ENCODE results near the gene HOXC10.

HOXC10 gene

DNA sequence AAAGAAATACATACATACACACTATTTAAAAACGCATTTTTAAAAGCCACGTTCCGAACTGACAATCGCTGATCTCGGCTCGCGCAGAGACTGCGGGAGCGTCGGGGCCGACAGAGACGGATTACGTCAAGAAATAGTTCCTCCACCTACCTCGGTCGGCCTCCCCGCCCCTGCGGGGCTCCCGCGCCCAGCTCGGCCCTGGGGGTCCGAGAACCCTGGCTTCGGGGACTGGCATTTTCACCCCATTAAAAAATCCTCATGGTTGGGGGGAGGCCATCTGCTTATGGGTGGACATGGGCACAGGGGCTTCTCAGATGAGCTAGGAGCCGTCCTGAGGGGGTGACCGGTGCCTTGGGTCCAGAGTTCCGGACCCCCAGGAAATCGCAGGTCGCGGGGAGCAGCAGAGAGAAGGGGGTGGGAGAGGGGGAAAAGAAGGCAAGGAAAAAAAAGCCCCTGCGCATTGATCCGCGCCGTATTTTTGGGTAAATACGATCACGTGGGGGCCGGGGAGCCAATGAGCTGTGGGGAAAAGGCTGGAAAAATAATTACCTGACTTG lies 14.7 kb downstream of the HOXC10 start:
- Histone ChIP-seq H3K27ac (ENCODE audit: low read length) (no peak overlapping the region), H3K4me1 (ENCODE audit: insufficient read depth, low read length) (peaks cover 2% of the 10 kb centered on the region; the same call in 1 of the 2 replicates), H3K4me3 (ENCODE audit: low read length) (no peak overlapping the region), H3K36me3 (ENCODE audit: insufficient read depth, low read depth, low read length) (no peaks in the 10 kb centered on the region), H3K9ac (ENCODE audit: low read depth, low read length) (no peak overlapping the region), H3K27me3 (ENCODE audit: insufficient read depth, low read length) (peaks cover 100% of the 10 kb centered on the region), H3K9me3 (ENCODE audit: insufficient read depth, low read depth, low read length) (peaks cover 12% of the 10 kb centered on the region; the same call in 1 of the 2 replicates)

DNA sequence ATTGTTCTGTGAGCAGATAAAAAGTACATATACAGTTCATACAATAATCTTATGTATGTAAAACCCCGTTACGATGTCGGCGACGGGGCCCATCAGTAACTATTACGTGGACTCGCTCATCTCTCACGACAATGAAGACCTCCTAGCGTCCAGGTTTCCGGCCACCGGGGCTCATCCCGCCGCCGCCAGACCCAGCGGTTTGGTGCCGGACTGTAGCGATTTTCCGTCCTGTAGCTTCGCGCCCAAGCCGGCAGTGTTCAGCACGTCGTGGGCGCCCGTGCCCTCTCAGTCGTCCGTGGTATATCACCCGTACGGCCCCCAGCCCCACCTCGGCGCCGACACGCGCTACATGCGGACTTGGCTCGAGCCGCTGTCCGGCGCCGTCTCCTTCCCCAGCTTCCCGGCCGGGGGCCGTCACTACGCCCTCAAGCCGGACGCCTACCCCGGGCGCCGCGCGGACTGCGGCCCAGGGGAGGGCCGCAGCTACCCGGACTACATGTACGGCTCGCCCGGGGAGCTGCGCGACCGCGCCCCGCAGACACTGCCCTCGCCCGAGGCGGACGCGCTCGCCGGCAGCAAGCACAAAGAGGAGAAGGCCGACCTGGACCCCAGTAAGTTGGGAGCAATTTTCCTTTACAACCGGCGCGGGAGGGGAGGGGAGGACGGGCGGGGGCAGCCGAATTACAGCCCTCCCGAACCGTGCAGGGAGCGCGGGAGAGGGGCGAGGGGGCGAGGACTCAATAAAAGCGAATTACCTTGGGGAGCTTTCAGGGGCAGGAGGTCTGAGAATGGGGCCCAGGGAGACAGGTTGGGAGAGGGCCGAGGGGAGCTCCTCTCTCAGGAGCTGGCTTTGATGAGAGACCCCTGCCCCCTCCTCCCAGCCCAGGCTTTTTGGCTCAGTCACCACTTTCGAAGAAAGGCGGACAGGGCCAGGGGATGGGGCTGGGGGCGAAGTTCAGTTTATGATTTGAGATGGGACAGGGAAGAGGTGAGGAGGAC lies 15.5 kb downstream of the HOXC10 start, which contains the start of gene HOXC9:
Gene HOXC9, plus strand, starts transcription at position 46 of the 999 bp plus-strand sequence. Its CDS starts 28 bp downstream, at position 74.
- Histone ChIP-seq H3K27me3 (ENCODE audit: insufficient read depth, low read length) (peaks cover 100% of the 10 kb centered on the region), H3K36me3 (ENCODE audit: insufficient read depth, low read depth, low read length) (no peaks in the 10 kb centered on the region), H3K9ac (ENCODE audit: low read depth, low read length) (no peak within 1 kb of the TSS), H3K4me3 (ENCODE audit: low read length) (no peak within 1 kb of the TSS), H3K27ac (ENCODE audit: low read length) (no peak within 1 kb of the TSS), H3K4me1 (ENCODE audit: insufficient read depth, low read length) (peaks cover 2% of the 10 kb centered on the region; the same call in 1 of the 2 replicates), H3K9me3 (ENCODE audit: insufficient read depth, low read depth, low read length) (peaks cover 12% of the 10 kb centered on the region; the same call in 1 of the 2 replicates)

DNA sequence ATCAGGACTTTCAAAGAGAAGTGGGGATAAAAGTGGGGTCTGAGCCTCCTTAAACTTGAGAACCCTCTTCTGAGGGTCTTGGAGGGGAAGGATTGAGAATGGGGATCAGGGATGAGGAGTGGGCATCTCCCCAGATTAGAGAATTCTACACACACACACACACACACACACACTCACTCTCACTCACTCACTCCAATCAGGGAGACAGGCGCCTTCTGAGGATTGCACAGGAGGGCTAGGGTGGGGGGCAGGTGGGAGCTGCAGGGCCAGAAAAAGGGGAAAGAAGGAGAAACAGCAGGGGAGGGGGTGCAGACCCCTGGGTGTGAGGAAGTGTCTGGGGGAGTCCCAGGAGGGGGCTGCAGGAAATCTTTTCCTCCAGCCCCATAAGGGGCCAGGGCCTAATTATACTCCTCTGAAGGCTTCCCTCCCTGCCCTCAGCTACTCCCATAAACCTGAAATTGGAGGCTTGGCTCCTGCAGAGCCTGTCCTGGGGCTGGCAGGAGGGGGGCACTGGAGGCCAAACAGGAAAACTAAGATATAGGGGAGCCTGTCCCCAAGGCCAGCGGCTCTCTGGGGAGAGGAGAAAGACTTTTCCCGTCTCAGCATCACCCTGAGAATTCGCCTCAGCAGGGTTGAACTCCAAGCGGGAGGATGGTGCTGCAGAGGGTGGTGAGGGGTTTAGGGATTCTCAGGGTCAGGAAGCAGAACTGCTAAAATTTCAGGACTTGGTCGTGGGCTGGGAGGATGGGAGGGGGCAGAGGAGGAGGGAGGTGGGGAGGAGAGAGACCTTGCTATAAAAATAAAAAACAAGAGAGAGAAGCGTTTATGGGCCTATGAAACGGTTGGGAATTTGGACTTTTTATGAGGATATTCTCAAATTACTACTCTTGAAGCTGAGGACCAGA lies 16.6 kb downstream of the HOXC10 start:
- Histone ChIP-seq H3K4me3 (ENCODE audit: low read length) (no peak overlapping the region), H3K27me3 (ENCODE audit: insufficient read depth, low read length) (peaks cover 100% of the 10 kb centered on the region), H3K9ac (ENCODE audit: low read depth, low read length) (no peak overlapping the region), H3K36me3 (ENCODE audit: insufficient read depth, low read depth, low read length) (no peaks in the 10 kb centered on the region), H3K9me3 (ENCODE audit: insufficient read depth, low read depth, low read length) (peaks cover 8% of the 10 kb centered on the region; the same call in 1 of the 2 replicates), H3K4me1 (ENCODE audit: insufficient read depth, low read length) (no peaks in the 10 kb centered on the region), H3K27ac (ENCODE audit: low read length) (no peak overlapping the region)

DNA sequence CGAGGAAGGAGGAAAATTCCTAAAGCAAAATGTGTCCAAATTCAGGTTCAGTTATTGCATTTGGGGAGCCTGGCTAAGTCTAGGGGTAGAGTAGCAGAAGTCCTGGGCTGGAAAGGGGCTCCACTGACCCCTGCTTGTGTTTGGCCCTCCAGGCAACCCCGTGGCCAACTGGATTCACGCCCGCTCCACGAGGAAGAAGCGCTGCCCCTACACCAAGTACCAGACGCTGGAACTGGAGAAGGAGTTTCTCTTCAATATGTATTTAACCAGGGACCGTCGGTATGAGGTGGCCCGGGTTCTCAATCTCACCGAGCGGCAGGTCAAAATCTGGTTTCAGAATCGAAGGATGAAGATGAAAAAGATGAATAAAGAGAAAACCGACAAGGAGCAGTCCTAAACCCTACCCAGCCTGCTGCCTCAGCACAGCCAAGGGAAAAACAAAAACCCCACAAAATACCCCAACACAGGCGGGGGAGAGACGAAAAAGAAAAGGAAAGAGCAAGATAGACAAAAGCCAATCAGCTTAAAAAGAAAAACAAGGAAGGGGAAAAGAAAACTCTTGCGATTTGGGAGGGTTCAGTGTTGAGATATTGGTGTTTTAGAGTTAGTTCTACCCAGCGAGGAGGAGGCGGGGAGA lies 17.4 kb downstream of the HOXC10 start:
- Histone ChIP-seq H3K27me3 (ENCODE audit: insufficient read depth, low read length) (peaks cover 100% of the 10 kb centered on the region), H3K4me1 (ENCODE audit: insufficient read depth, low read length) (no peaks in the 10 kb centered on the region), H3K9ac (ENCODE audit: low read depth, low read length) (no peak overlapping the region), H3K36me3 (ENCODE audit: insufficient read depth, low read depth, low read length) (no peaks in the 10 kb centered on the region), H3K4me3 (ENCODE audit: low read length) (no peak overlapping the region), H3K27ac (ENCODE audit: low read length) (no peak overlapping the region), H3K9me3 (ENCODE audit: insufficient read depth, low read depth, low read length) (peaks cover 3% of the 10 kb centered on the region; the same call in 1 of the 2 replicates)

DNA sequence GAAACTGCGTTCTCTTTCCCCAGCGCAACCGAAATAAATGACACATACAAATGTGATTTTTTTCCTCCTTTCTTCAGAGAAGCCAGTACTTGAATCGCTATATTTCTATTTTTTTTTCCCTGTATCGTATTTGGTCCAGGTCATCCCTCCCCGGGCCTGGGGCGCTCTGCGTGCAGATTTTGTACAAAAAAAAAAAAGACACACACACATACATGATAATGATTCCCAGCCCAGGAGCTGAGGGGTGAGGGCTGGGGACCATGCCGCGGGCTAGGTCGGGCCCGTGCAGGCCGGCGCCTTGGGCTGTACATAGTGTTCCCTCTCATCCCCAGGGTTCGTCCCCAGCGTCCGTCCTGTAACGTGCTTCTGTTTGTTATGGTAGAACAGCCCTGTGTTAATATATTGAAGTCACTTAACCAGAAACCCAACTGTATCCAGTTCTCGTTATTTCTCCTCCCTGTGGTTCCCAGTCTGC lies 18.0 kb downstream of the HOXC10 start:
- Histone ChIP-seq H3K36me3 (ENCODE audit: insufficient read depth, low read depth, low read length) (no peaks in the 10 kb centered on the region), H3K4me3 (ENCODE audit: low read length) (no peak overlapping the region), H3K4me1 (ENCODE audit: insufficient read depth, low read length) (no peaks in the 10 kb centered on the region), H3K27me3 (ENCODE audit: insufficient read depth, low read length) (peaks cover 100% of the 10 kb centered on the region), H3K9me3 (ENCODE audit: insufficient read depth, low read depth, low read length) (peaks cover 3% of the 10 kb centered on the region; the same call in 1 of the 2 replicates), H3K9ac (ENCODE audit: low read depth, low read length) (no peak overlapping the region), H3K27ac (ENCODE audit: low read length) (no peak overlapping the region)

DNA sequence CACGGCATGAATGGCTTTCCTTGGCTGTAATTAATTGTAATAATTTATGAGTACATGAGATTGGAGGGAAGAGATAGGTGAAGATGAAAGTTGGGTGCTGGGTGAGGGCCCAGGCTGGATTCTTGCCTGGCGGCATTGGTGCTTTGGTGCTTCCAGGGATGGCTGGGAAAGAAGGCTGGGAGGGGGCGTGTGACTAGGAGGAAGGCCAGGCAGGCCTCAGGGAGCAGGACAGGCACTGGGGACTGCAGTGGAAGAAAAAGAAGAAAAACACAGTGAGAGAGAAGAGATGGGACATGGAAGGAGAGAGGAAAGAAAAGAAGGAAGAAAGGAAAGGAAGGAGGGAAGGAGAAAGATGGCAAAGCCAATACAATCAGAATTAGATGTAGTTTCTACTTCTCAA lies 18.7 kb downstream of the HOXC10 start:
- Histone ChIP-seq H3K27ac (ENCODE audit: low read length) (no peak overlapping the region), H3K9ac (ENCODE audit: low read depth, low read length) (no peak overlapping the region), H3K4me3 (ENCODE audit: low read length) (no peak overlapping the region), H3K9me3 (ENCODE audit: insufficient read depth, low read depth, low read length) (peaks cover 3% of the 10 kb centered on the region; the same call in 1 of the 2 replicates), H3K4me1 (ENCODE audit: insufficient read depth, low read length) (no peaks in the 10 kb centered on the region), H3K36me3 (ENCODE audit: insufficient read depth, low read depth, low read length) (no peaks in the 10 kb centered on the region), H3K27me3 (ENCODE audit: insufficient read depth, low read length) (peaks cover 100% of the 10 kb centered on the region)

DNA sequence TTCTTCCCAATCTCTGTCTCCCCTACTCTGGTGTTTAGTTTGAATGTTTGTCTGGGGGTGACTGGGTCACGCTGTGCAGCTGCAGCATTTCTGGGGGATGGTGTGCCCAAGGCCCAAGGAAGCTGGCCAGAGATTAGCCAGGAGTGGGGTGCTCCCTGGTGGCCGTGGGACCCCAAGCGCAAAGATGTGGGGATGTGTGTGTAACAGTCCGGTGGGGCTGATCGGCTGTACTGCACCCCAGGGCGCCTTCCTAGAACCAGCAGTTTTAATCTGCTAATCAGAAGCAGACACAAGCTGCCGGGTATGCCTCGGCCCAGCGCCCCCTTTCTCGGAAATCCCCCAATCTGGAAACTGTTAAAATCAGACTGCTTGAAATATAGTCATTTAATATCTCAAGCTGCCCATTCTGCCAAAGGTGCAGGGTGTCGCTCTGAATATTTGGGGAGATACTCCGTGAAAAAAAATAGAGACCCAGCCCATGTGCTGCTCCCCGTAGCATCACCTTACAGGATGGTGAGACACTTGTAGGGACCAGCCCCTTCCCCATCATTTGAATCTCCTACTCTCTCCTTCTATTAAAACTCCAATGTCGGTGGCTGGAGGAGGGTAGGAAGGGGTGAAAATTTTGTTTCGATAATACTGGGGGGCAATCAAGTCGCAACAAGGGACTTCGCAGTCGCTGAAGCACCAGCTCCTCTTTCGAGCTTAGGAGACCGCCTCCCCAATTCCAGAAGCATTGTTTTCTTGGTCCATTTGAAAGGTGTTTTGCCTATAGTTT lies 19.3 kb downstream of the HOXC10 start:
- Histone ChIP-seq H3K27me3 (ENCODE audit: insufficient read depth, low read length) (peaks cover 100% of the 10 kb centered on the region), H3K9ac (ENCODE audit: low read depth, low read length) (no peak overlapping the region), H3K27ac (ENCODE audit: low read length) (no peak overlapping the region), H3K9me3 (ENCODE audit: insufficient read depth, low read depth, low read length) (peaks cover 3% of the 10 kb centered on the region; the same call in 1 of the 2 replicates), H3K36me3 (ENCODE audit: insufficient read depth, low read depth, low read length) (no peaks in the 10 kb centered on the region), H3K4me3 (ENCODE audit: low read length) (no peak overlapping the region), H3K4me1 (ENCODE audit: insufficient read depth, low read length) (no peaks in the 10 kb centered on the region)

DNA sequence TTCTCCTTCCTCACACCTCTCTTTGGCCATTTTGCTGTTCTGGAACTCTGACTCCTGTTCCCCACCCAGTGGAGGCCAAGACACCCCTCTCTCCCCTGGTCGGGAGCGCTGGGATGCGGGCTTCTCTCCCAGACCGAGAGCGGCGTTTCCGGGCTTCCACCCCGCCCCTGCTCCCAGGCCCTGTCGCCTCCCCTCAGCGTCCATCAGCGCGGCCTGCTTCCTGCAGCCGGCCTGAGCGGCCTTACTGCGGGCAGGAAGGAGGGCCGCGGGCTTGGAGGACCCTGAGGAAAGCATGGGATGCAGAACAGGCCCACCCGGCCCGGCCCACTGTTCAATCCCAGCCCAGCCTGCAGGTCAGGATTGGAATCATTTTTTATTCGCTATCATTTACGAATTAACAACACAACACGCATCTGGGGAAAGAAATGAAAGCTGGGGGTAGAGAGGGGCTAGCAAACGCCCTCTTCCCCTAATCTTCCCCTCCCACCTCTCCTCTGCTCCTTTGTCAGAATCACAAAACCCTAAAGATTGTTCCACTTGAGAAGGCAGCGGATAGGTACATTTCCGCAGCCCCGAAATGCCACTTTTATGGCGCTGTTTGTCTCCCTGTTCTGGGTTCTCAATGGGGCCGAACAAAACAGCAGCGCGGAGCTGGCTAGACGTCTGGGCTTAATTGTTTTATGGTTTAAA lies 20.0 kb downstream of the HOXC10 start:
- Histone ChIP-seq H3K27me3 (ENCODE audit: insufficient read depth, low read length) (peaks cover 100% of the 10 kb centered on the region), H3K36me3 (ENCODE audit: insufficient read depth, low read depth, low read length) (no peaks in the 10 kb centered on the region), H3K9me3 (ENCODE audit: insufficient read depth, low read depth, low read length) (no peaks in the 10 kb centered on the region; the same call in 1 of the 2 replicates), H3K4me1 (ENCODE audit: insufficient read depth, low read length) (no peaks in the 10 kb centered on the region), H3K27ac (ENCODE audit: low read length) (no peak overlapping the region), H3K4me3 (ENCODE audit: low read length) (no peak overlapping the region), H3K9ac (ENCODE audit: low read depth, low read length) (no peak overlapping the region)

DNA sequence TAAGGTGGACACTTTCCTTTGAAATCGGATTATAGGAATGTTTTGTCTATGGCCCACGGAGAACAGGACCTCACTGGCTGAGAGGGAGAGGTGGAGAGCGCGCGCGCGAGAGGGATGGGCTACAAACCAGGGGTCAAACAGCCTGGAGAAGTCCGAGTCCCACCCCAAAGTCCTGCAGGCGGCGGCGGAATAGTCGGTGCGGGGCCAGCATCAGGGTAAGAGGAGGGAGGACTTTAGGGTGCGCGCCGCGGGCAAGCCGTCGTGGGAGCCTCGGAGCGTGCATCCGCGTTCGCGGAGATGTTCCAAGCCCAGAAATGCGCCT lies 20.5 kb downstream of the HOXC10 start:
- H3K27me3 ChIP-seq (ENCODE audit: insufficient read depth, low read length), result peaks cover 100% of the 10 kb centered on the region
- no peaks in the 10 kb centered on the region for H3K36me3 ChIP-seq (ENCODE audit: insufficient read depth, low read depth, low read length)
- no peak overlapping the region for H3K9ac ChIP-seq (ENCODE audit: low read depth, low read length)
- H3K9me3 ChIP-seq (ENCODE audit: insufficient read depth, low read depth, low read length), result no peaks in the 10 kb centered on the region; the same call in 1 of the 2 replicates
- no peak overlapping the region for H3K27ac ChIP-seq (ENCODE audit: low read length)
- H3K4me1 ChIP-seq (ENCODE audit: insufficient read depth, low read length), result no peaks in the 10 kb centered on the region
- no peak overlapping the region for H3K4me3 ChIP-seq (ENCODE audit: low read length)

Data from iPS-20b (cell line).